ENCODE results near the gene IL18R1.

IL18R1 gene

GRCh38 chr2:102425441-102426132 is 70.0 kb downstream of the IL18R1 start:
- in situ Hi-C loops (cut with HindIII; ENCODE audit: low sequenced_read_pairs), result loop anchor here (5.0 to 10.0 kb wide), 2 partner anchors 38 to 421 kb away; no protein-coding TSS in a partner anchor

GRCh38 chr2:102427249-102427648 is 71.7 kb downstream of the IL18R1 start:
- in situ Hi-C loops (cut with HindIII; ENCODE audit: low sequenced_read_pairs), result loop anchor here (5.0 to 10.0 kb wide), 2 partner anchors 40 to 422 kb away; no protein-coding TSS in a partner anchor

- in situ Hi-C loops (cut with HindIII; ENCODE audit: low sequenced_read_pairs), result loop anchor here (5.0 to 10.0 kb wide), 2 partner anchors 41 to 424 kb away; no protein-coding TSS in a partner anchor
These were observed 73.0 kb downstream of the IL18R1 start for GRCh38 chr2:102428573-102428972.

- in situ Hi-C loops (cut with HindIII; ENCODE audit: low sequenced_read_pairs), result no loop called here
These were observed 76.8 kb downstream of the IL18R1 start for GRCh38 chr2:102432386-102432785.

- in situ Hi-C loops (cut with HindIII; ENCODE audit: low sequenced_read_pairs), result no loop called here
These were observed 78.5 kb downstream of the IL18R1 start for GRCh38 chr2:102433973-102434654.

GRCh38 chr2:102434655-102435381 is 79.2 kb downstream of the IL18R1 start:
- in situ Hi-C loops (cut with HindIII; ENCODE audit: low sequenced_read_pairs), result no loop called here

- in situ Hi-C loops (cut with HindIII; ENCODE audit: low sequenced_read_pairs), result no loop called here
These were observed 80.1 kb downstream of the IL18R1 start for GRCh38 chr2:102435741-102436140.

- in situ Hi-C loops (cut with HindIII; ENCODE audit: low sequenced_read_pairs), result no loop called here
These were observed 80.7 kb downstream of the IL18R1 start for GRCh38 chr2:102436323-102436722.

- in situ Hi-C loops (cut with HindIII; ENCODE audit: low sequenced_read_pairs), result no loop called here
These were observed 81.5 kb downstream of the IL18R1 start for GRCh38 chr2:102437122-102437521.

GRCh38 chr2:102438111-102438510 is 82.5 kb downstream of the IL18R1 start:
- in situ Hi-C loops (cut with HindIII; ENCODE audit: low sequenced_read_pairs), result no loop called here

GRCh38 chr2:102438578-102438977 is 83.0 kb downstream of the IL18R1 start:
- in situ Hi-C loops (cut with HindIII; ENCODE audit: low sequenced_read_pairs), result no loop called here

- in situ Hi-C loops (cut with HindIII; ENCODE audit: low sequenced_read_pairs), result no loop called here
These were observed 83.6 kb downstream of the IL18R1 start for GRCh38 chr2:102439065-102439695.

- in situ Hi-C loops (cut with HindIII; ENCODE audit: low sequenced_read_pairs), result no loop called here
These were observed 87.6 kb downstream of the IL18R1 start for GRCh38 chr2:102442967-102443828.

GRCh38 chr2:102444233-102444632 is 88.6 kb downstream of the IL18R1 start:
- in situ Hi-C loops (cut with HindIII; ENCODE audit: low sequenced_read_pairs), result no loop called here

GRCh38 chr2:102446936-102447335 is 91.3 kb downstream of the IL18R1 start:
- in situ Hi-C loops (cut with HindIII; ENCODE audit: low sequenced_read_pairs), result no loop called here
